Measurements from ENCODE around the gene PLCD4.
A peak's percentile ranks its signal among the peaks of the same experiment; 100 is the strongest.

PLCD4 gene

DNA sequence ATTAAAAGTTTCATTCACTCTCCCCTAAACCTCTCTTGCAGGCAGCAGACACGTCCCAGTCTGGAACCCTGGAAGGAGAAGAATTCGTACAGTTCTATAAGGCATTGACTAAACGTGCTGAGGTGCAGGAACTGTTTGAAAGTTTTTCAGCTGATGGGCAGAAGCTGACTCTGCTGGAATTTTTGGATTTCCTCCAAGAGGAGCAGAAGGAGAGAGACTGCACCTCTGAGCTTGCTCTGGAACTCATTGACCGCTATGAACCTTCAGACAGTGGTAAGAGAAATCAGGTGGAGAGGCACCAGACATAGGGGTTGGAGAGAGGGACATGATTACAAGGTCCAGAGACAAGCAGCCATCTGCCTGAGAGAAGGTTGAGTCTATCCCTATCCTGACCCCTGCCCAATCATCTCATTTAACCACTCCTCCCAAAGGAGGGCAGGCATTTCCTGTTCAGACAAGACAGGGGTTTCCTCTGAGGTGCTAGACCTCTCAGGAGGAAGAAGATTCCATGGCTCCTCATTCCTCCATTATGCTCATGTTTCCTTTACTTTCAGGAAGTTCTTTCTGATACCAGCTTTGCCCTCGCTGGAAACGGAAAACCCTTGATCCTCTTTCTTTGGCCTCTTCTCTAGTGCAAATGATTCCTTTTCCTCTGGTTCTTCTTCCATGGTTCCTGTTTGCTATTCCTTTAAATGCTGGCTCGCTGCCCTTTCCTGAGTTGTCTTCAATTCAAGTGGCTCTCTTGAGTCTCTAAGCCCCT, 15.1 kb downstream of the PLCD4 start:
- DNase-seq: no peak

GRCh38 chr2:218623366-218623705, 15.6 kb downstream of the PLCD4 start:
- no peak for DNase-seq

DNA sequence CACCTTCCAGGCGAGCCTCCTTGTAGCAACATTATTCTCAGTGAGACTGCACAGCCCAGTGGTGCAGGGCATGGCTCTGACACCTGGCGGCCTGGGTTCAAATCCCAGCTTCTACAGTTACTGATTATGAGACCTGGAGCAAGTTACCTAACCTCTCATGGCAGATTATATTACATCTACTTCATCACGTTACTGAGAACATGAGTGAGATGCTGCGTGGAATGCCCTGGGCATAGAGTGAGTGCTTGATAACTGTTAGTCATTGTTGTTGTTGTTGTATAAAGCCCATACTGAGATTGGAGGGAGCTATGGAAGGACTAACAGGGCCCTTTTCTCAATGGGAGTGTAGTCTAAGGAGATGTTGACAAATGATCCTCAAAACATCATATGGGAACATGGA, 18.7 kb downstream of the PLCD4 start:
- no peak for DNase-seq

GRCh38 chr2:218627939-218628338, 20.2 kb downstream of the PLCD4 start:
- DNase-seq: no peak

GRCh38 chr2:218631837-218632236, 24.1 kb downstream of the PLCD4 start:
- no peak for DNase-seq

DNA sequence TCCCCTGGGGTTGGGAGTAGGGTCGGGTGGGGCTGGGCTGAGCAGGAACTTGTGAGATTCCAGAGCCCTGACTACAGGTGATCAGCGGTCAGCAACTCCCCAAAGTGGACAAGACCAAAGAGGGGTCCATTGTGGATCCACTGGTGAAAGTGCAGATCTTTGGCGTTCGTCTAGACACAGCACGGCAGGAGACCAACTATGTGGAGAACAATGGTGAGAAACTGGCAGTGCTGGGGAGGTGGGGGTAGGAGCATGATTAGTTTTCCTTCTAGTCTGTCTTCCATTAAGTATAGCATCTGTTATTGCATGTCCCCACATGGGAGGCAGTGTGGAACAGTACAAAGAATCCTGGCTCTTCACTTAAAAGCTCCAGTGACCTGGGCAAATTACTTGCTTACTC, 28.0 kb downstream of the PLCD4 start:
- no peak for DNase-seq

DNA sequence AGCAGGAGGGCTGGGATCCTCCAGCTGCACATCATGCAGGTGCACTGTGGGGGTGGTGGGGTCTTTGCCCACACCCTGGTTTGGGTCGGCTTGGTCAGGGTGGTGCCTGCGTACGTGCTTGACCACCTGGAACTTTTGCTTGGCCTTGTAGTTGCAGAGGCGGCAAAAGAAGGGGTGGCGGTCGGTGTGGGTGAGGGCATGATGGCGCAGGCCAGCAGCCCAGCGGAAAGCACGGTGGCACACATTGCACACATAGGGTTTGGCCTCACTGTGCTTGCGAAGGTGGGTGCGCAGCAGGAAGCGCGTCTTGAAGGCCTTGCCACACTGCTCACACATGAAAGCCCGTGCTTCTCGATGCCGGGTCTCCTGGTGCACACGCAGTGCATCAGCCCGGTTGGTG, 30.7 kb downstream of the PLCD4 start:
- DNase-seq: no peak

GRCh38 chr2:218642121-218642656, 34.5 kb downstream of the PLCD4 start:
- no peak for DNase-seq

DNA sequence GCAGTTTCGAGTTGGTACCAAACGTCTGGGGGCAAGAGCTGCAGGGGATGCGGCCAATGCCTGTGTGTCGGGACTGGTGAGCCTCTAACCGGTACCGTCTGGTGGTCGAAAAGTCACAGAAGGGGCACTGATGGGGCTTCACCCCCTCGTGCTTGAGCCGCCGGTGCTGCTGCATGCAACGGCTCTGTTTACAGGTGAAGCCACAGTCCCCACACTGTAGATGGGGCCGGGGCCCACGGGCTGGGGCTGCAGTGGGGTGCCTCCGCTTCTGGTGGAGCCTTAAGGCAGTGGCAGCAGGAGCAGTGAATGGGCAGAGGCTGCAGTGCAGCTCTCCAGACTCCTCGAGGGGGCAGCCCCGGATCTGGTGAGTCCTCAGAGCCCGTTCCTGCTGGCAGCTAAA, 35.1 kb downstream of the PLCD4 start:
- DNase-seq: no peak

DNA sequence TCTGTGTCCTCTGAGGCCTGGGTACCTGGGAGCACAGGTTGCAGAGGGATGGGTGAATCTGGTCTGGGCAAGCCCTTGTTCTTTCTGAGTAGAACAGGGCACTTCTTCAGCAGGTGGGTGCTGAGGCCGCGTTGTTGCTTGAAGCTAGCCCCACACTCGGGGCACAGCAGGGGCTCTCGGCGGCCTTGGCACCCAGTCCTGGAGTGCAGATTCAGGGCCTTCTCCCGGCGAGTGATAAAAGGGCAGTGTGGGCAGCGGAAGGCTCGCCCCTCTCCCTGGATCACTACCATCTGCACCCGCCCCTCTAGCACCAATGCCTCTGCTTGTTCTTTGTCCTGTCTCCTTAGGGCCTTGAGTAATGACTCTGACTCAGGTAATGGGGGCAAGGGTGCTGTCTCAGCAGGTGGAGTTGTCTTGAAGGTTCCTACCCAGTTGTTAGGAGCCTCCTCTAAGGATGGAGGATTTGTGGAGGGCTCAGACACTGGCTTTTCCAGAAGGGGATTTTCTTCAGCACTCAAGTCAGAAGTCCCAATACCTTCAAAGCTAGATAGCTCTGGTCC, 36.1 kb downstream of the PLCD4 start:
- DNase-seq: no peak

- DNase-seq: no peak
These were observed 37.0 kb downstream of the PLCD4 start for GRCh38 chr2:218644721-218645120.

DNA sequence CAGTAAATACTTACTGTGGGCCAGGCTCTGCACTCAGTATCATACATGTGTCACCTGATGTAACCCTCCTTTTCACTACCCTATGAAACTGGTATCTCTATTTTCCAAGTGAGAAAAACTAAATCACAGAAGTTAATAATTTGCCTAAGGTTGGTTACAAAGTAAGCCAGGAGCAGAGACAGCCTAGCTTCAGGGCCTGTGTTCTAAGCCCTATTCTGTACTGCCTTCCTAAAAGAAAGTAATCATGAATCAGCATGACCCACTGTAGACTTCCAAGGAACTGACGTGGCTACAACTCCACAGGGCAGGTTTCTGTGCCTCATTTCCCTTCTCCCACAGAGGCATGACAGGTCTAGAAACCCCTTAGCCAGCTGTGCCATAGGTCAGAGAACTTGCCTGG, 37.4 kb downstream of the PLCD4 start:
- DNase-seq: no peak

DNA sequence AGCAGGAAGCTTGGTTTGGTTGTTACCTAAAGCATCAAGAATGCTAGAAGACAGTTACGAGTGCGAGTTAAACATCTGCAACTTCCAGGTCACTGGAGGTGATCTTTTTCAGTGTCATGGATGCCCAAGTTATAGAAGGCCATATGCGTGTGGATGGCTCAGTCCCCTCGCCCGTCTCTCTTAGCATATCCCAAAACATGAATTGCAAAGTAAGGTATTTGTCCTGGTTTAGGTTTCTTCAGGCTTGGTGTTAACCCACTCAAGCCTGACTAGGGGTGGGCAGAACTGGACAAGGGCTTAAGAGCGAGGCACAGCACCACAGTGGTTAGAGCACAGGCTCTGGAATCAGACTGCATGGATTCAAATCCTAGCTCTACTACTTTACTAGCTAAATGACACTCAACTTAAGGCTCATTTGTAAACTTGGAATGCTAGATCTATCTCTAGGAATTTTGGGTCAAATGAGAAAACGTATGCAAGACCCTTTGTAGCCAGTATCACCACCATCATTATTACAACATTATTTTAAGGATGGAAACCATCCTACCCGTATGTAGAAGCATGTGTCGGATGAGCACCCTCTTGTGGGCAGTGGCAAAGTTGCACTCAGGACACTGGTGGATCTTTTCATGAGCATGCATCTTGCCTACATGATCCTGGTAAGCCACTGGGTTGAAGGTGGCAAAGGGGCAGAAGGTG, 40.5 kb downstream of the PLCD4 start:
- peak in 3 of 14 donors; percentile 7 to 8 (median 8) for DNase-seq

DNA sequence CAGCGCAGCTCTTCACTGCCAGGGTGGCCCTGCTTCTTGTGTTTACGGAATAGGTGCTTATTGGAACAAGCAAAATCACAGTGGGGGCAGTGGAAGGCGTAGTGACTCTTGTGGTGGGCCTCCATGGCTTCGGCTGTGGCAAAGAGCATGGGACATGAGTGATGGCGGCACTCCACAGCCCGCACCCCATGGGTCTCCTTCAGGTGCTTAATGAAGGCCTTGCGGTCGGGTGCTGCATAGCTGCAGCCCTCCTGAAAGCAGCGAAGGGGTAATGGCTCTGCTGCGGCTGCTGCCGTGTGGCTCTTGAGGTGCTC, 41.0 kb downstream of the PLCD4 start:
- DNase-seq: no peak

GRCh38 chr2:218655751-218656150, 48.1 kb downstream of the PLCD4 start:
- DNase-seq: no peak

DNA sequence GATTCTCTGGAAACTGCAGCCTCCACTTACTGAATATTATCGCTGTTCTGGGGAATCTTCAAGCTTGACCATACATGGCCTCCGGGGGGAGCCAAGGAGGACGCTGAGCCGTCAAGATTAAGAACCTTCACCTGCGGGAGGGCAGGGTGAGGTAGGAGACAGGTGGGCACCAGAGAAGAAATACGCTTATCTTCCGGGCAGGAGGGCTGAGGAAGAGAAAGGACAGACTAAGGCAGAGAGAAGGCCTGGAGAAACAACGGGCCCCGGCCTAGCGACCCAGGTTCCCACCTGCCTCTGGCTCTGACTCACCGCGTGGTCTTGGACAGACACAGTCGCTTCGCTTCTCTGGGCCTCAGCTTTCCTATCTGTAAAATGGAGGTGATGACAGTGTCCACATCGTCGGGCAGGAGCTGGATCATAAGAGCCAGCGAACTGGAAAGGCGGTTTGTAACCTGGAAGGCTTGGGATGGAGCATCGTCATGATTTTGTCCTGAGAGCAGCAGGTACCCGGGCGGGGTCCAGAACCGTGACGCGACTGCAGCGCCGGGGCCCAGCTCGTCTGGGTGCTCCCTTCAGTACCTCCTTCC, 51.1 kb downstream of the PLCD4 start:
- peak in 1 of 14 donors; percentile 28 for DNase-seq

DNA sequence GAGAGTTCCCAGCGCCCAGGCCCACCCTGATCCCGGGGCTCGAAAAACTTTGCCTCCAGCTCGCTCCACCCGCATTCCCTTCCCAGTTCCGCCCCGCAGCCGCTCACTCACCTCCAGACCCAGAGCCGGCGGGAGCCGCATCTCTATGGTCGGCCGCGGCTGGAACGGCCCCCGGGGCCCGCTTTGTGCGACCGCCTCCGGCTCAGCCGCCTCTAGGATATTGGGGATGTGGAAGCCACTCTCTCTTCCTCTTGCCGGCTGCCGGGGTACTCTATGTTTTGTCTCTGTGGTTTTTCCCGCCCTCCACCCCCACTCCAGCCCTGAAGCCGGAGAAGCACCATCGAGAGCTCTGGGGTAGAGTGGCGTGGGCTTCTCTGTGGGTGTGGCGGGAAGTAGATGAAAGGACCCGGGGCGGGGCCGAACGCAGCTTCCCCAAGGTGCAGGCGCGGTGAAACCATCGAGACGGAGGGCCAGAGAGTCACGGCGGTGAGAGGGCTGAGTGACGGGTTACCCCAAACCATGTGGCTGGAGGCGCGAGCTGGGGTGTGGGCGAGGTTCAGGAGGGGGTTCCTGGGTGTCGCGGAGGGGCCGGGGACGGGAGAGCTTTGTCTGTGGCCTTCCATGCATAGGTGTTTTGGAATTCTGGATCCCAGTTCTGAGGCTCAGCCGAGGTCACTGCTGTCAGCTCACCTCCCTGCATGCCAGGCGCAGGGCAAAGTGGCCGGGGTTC, 51.7 kb downstream of the PLCD4 start, which contains the start of the genes BCS1L and ZNF142:
TSS of gene BCS1L (plus strand) at position 426 of the 730 bp plus-strand sequence. CDS start 1,305 bp downstream, outside the sequence.
TSS of gene ZNF142 (minus strand) at position 366 of the 730 bp plus-strand sequence. CDS start 3,194 bp downstream, outside the sequence.
- DNase-seq: peak; percentile 39 to 94 (median 84)

- no peak for DNase-seq
These were observed 52.3 kb downstream of the PLCD4 start for GRCh38 chr2:218659988-218660358.

- no peak for DNase-seq
These were observed 54.7 kb downstream of the PLCD4 start for GRCh38 chr2:218662377-218662776.

DNA sequence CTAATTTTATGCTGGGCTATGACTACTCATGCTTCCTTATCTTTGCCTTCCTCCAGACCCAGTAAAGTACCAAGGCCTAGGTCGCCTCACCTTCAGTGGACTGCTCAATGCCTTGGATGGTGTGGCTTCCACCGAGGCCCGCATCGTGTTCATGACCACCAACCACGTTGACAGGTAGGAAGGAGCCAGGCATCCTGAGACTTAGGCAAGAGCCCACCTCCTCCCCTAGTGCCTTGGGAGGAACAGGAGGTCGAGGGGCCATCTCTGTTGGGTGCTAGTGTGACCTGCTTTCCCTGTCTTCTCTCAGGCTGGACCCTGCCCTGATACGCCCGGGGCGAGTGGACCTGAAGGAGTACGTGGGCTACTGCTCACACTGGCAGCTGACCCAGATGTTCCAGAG, 55.1 kb downstream of the PLCD4 start:
- no peak for DNase-seq

DNA sequence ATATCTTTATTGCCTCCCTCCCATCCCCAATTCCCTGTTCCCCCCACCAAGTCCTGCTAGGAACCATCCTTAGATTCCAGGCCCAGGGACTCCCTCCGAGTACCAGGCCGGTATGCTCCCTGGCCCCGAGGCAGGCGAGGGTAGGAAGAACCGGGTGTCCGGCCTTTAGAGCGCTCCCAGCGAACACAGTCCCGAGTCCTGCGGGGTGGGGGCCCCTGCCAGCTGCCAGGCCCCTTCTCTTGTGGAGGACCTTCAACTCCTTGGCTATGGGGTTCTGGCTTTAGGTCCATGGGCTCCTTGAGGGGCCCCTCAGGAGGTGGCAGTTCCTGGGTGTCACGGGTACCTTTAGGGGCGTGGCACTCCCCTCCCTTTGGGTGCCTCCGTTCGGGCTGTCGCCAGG, 56.2 kb downstream of the PLCD4 start:
- no peak for DNase-seq

GRCh38 chr2:218664653-218665052, 57.0 kb downstream of the PLCD4 start:
- DNase-seq: no peak

All from C1 segment of cervical spinal cord (tissue), 14 donors.